ENCODE data around the gene MYO1E. TPM values are rescaled to one million over a fixed set of nuclear protein-coding genes. Genes with fewer than 3 reads are reported as not detected.

The MYO1E gene
- total and polyA plus RNA-seq, 4 donors: 6.7 to 70.9 (median 21.6) TPM

DNA sequence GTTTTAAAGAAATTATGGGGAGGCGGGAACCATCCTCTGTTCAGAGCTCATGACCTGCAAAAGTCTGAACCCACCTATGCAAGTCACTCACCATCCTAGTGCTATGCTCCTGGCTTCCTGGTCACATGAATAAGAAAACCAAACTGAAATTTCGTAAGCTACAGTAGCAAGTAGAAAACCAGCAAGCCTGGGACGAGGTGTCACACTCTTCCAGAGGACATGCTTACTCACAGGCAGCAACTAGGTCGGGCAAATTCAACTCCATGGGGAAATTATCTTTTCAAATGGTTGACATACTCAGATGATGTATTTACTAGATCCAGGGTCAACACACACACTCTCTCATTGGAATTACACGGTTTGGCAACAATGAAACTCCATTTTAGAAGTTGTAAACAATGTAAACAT is 134.7 kb downstream of the MYO1E start:
- DNase-seq (ENCODE audit: low spot score): no peak
- Histone ChIP-seq H3K27me3 (ENCODE audit: control insufficient read depth in 4 of 4, insufficient read depth in 4 of 4, low read length in 3 of 4) (no peaks in the 10 kb centered on the region), H3K9ac (ENCODE audit: low read depth in 1 of 2, low read length in 2 of 2) (no peak overlapping the region), H3K9me3 (ENCODE audit: control insufficient read depth in 4 of 4, low read length in 3 of 4) (no peaks in the 10 kb centered on the region), H3K4me1 (ENCODE audit: control insufficient read depth in 4 of 4, insufficient read depth in 4 of 4, low read length in 3 of 4) (no peaks in the 10 kb centered on the region), H3K4me3 (ENCODE audit: low read depth in 1 of 3, low read length in 3 of 3) (no peak overlapping the region), H3K36me3 (ENCODE audit: control insufficient read depth in 4 of 4, insufficient read depth in 3 of 4, low read depth in 1 of 4, low read length in 3 of 4) (peaks cover 0 to 7% (median 2%) of the 10 kb centered on the region in 4 donors), H3K27ac (ENCODE audit: low read depth in 1 of 2, low read length in 2 of 2) (no peak overlapping the region)
- TF ChIP-seq RXRA (IDR thresholded peaks at IDR 0.05) (no peak), NR2F2 (IDR thresholded peaks at IDR 0.05) (no peak), FOXA1 (IDR thresholded peaks at IDR 0.05) (no peak), JUND (IDR thresholded peaks at IDR 0.05) (no peak), YY1 (IDR thresholded peaks at IDR 0.05) (no peak), GABPA (IDR thresholded peaks at IDR 0.05 in 1 of 2, conservative IDR thresholded peaks at IDR 0.05 in 1 of 2) (no peak), HNF4A (conservative IDR thresholded peaks at IDR 0.05) (no peak), TAF1 (conservative IDR thresholded peaks at IDR 0.05) (no peak)
- TF ChIP-seq, protein P1, sequence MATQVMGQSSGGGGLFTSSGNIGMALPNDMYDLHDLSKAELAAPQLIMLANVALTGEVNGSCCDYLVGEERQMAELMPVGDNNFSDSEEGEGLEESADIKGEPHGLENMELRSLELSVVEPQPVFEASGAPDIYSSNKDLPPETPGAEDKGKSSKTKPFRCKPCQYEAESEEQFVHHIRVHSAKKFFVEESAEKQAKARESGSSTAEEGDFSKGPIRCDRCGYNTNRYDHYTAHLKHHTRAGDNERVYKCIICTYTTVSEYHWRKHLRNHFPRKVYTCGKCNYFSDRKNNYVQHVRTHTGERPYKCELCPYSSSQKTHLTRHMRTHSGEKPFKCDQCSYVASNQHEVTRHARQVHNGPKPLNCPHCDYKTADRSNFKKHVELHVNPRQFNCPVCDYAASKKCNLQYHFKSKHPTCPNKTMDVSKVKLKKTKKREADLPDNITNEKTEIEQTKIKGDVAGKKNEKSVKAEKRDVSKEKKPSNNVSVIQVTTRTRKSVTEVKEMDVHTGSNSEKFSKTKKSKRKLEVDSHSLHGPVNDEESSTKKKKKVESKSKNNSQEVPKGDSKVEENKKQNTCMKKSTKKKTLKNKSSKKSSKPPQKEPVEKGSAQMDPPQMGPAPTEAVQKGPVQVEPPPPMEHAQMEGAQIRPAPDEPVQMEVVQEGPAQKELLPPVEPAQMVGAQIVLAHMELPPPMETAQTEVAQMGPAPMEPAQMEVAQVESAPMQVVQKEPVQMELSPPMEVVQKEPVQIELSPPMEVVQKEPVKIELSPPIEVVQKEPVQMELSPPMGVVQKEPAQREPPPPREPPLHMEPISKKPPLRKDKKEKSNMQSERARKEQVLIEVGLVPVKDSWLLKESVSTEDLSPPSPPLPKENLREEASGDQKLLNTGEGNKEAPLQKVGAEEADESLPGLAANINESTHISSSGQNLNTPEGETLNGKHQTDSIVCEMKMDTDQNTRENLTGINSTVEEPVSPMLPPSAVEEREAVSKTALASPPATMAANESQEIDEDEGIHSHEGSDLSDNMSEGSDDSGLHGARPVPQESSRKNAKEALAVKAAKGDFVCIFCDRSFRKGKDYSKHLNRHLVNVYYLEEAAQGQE (IDR thresholded peaks at IDR 0.05): no peak
- TF ChIP-seq, protein P2, sequence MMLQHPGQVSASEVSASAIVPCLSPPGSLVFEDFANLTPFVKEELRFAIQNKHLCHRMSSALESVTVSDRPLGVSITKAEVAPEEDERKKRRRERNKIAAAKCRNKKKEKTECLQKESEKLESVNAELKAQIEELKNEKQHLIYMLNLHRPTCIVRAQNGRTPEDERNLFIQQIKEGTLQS (IDR thresholded peaks at IDR 0.05): no peak
- TF ChIP-seq, protein P3, sequence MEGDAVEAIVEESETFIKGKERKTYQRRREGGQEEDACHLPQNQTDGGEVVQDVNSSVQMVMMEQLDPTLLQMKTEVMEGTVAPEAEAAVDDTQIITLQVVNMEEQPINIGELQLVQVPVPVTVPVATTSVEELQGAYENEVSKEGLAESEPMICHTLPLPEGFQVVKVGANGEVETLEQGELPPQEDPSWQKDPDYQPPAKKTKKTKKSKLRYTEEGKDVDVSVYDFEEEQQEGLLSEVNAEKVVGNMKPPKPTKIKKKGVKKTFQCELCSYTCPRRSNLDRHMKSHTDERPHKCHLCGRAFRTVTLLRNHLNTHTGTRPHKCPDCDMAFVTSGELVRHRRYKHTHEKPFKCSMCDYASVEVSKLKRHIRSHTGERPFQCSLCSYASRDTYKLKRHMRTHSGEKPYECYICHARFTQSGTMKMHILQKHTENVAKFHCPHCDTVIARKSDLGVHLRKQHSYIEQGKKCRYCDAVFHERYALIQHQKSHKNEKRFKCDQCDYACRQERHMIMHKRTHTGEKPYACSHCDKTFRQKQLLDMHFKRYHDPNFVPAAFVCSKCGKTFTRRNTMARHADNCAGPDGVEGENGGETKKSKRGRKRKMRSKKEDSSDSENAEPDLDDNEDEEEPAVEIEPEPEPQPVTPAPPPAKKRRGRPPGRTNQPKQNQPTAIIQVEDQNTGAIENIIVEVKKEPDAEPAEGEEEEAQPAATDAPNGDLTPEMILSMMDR (IDR thresholded peaks at IDR 0.05; ENCODE audit: low read depth, low read length, missing input control): no peak
- WGBS: 77% methylated on average over 5 of the region's 5 CpGs

- H3K27ac ChIP-seq (ENCODE audit: low read depth in 1 of 2, low read length in 2 of 2): no peak overlapping the region
- 93% methylated on average over 8 of the region's 8 CpGs for WGBS
- no peak for DNase-seq (ENCODE audit: low spot score)
Observed at GRCh38 chr15:59237119-59237855, 135.4 kb downstream of the MYO1E start.

More at GRCh38 chr15:59237119-59237855, 135.4 kb downstream of the MYO1E start:
- H3K4me1 ChIP-seq (ENCODE audit: control insufficient read depth in 4 of 4, insufficient read depth in 4 of 4, low read length in 3 of 4): no peaks in the 10 kb centered on the region
- TF ChIP-seq JUND (IDR thresholded peaks at IDR 0.05) (no peak), FOXA1 (IDR thresholded peaks at IDR 0.05) (no peak), YY1 (IDR thresholded peaks at IDR 0.05) (no peak), GABPA (IDR thresholded peaks at IDR 0.05 in 1 of 2, conservative IDR thresholded peaks at IDR 0.05 in 1 of 2) (peak in 1 of 2 donors; percentile 15), TAF1 (conservative IDR thresholded peaks at IDR 0.05) (no peak), SP1 (IDR thresholded peaks at IDR 0.05) (no peak), RAD21 (IDR thresholded peaks at IDR 0.05) (no peak), HNF4A (conservative IDR thresholded peaks at IDR 0.05) (no peak)
- TF ChIP-seq, protein P2 (IDR thresholded peaks at IDR 0.05): no peak
- H3K9ac ChIP-seq (ENCODE audit: low read depth in 1 of 2, low read length in 2 of 2): no peak overlapping the region
- peaks cover 0 to 10% (median 4%) of the 10 kb centered on the region in 4 donors for H3K36me3 ChIP-seq (ENCODE audit: control insufficient read depth in 4 of 4, insufficient read depth in 3 of 4, low read depth in 1 of 4, low read length in 3 of 4)
- H3K4me3 ChIP-seq (ENCODE audit: low read depth in 1 of 3, low read length in 3 of 3): no peak overlapping the region
- no peaks in the 10 kb centered on the region for H3K27me3 ChIP-seq (ENCODE audit: control insufficient read depth in 4 of 4, insufficient read depth in 4 of 4, low read length in 3 of 4)
- H3K9me3 ChIP-seq (ENCODE audit: control insufficient read depth in 4 of 4, low read length in 3 of 4): no peaks in the 10 kb centered on the region

Data from liver (tissue), 9 donors.